ENCODE results near the gene PHF1.
"Not testable (repeated sequence)": the region's sequence is repeated elsewhere in the genome, so short reads cannot be mapped to it uniquely, and the experiment has no call there.

PHF1 gene

DNA sequence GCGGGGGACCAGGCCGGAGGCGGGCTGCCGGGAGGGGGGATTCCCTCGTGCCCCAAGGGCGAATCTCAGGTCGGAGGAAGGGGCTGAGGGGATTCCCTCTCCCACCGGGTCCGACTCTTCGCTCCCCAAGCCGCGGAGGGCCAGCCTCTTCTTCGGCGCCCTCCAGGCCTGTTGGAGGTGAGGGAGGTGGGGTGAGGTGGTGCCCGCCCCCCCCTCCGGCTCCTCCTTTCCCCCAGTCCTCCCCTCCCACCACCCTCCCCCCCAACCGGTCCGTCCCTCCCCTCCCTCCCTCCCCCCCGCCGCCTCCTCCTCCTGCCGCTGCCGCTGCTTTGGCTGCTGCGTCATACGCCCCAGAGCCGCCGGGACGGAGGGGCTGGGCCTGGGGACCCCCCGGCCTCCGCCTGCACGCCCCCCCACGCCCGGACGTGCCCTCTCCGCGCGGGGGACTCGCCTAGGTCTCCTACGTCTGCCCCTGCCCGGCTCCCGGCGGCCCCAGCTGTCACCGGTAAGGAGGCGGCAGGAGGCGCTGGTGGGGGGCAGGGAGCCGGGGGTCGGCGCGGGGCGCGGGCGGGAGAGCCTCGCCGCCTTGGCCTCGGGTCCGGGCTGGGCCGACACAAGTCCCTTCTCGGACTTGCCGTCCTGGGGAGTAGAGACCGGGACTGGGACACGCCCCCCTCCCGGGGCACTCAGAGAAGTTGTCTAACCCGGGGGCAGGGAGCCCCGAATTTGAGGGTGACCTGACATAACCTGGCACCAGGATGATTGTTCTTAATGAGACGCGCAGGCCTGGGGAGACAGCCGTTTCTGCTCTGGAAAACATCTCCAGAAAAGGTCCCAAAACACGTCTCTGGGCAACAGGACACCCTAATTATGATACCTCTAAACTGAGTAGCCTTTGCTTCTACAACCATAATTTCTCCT is at the start of gene PHF1:
TSS of gene PHF1 (plus strand) at position 304 of the 921 bp plus-strand sequence. CDS start 1,250 bp downstream, outside the sequence.
- peaks cover 14% of the 10 kb centered on the region for H3K4me1 ChIP-seq (ENCODE audit: control insufficient read depth, insufficient read depth, low read length)
- peaks cover 36% of the 10 kb centered on the region for H3K36me3 ChIP-seq (ENCODE audit: control insufficient read depth, insufficient read depth, low read length, severe bottlenecking)
- peak within 1 kb of the TSS; percentile 85 for H3K4me3 ChIP-seq (ENCODE audit: low read length)
- H3K9ac ChIP-seq (ENCODE audit: low read length): peak within 1 kb of the TSS; percentile 89
- peak; percentile 83 for DNase-seq (ENCODE audit: low read depth)
- no peaks in the 10 kb centered on the region for H3K9me3 ChIP-seq (ENCODE audit: control insufficient read depth, low read length)
- H3K27me3 ChIP-seq (replicated peaks; ENCODE audit: control insufficient read depth, insufficient read depth, low read length): no peaks in the 10 kb centered on the region

DNA sequence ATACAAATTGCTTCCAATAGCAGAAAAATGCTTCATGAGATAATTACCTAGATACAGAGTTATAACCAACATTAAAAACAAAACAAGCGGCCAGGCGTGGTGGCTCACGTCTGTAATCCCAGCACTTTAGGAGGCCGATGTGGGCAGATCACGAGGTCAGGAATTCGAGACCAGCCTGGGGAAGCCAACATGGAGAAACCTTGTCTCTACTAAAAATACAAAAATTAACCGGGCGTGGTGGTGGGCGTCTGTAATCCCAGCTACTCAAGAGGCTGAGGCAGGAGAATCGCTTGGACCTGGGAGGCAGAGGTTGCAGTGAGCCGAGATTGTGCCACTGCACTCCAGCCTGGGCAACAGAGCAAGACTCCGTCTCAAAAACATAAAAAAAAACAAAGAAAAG is 47.3 kb upstream of the PHF1 start:
- H3K36me3 ChIP-seq (ENCODE audit: control insufficient read depth, insufficient read depth, low read length, severe bottlenecking); H3K4me1 ChIP-seq (ENCODE audit: control insufficient read depth, insufficient read depth, low read length); DNase-seq (ENCODE audit: low read depth); H3K9me3 ChIP-seq (ENCODE audit: control insufficient read depth, low read length); H3K9ac ChIP-seq (ENCODE audit: low read length); H3K4me3 ChIP-seq (ENCODE audit: low read length); H3K27me3 ChIP-seq (replicated peaks; ENCODE audit: control insufficient read depth, insufficient read depth, low read length): not testable (repeated sequence)

DNA sequence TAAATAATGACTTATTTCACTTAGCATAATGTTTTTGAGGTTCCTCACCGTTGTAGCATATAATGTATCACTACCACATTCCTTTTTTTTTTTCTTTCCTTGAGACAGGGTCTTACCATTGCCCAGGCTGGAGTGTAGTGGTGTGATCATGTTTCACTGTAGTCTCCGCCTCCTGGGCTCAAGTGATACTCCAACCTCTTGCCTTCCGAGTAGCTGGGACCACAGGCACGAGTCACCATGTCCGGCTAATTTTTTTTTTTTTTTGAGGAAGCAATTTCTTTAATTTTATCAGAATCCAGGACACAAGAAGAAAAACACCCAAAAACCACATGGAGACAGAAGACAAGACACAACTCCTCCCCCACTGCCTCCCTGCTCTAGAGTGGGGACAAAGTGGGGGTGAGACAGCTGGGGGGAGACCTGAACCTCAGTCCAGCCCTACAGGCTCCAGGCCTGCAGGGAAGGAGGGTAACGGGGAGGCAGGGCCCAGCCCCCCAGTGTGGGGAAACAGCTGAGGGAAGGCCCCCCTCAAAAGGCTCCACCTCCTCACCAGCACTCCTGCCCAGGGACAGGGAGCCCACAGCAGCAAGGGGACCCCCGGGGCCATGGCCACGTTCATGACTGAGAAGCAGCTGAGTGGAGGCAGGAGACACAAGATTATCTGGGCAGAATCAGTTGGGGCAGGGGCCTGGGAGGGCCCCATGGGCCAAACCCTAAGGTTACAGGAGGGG is 46.2 kb upstream of the PHF1 start:
- peak; percentile 17 for DNase-seq (ENCODE audit: low read depth)
- H3K4me3 ChIP-seq (ENCODE audit: low read length); H3K36me3 ChIP-seq (ENCODE audit: control insufficient read depth, insufficient read depth, low read length, severe bottlenecking); H3K27me3 ChIP-seq (replicated peaks; ENCODE audit: control insufficient read depth, insufficient read depth, low read length); H3K9me3 ChIP-seq (ENCODE audit: control insufficient read depth, low read length); H3K4me1 ChIP-seq (ENCODE audit: control insufficient read depth, insufficient read depth, low read length); H3K9ac ChIP-seq (ENCODE audit: low read length): not testable (repeated sequence)

DNA sequence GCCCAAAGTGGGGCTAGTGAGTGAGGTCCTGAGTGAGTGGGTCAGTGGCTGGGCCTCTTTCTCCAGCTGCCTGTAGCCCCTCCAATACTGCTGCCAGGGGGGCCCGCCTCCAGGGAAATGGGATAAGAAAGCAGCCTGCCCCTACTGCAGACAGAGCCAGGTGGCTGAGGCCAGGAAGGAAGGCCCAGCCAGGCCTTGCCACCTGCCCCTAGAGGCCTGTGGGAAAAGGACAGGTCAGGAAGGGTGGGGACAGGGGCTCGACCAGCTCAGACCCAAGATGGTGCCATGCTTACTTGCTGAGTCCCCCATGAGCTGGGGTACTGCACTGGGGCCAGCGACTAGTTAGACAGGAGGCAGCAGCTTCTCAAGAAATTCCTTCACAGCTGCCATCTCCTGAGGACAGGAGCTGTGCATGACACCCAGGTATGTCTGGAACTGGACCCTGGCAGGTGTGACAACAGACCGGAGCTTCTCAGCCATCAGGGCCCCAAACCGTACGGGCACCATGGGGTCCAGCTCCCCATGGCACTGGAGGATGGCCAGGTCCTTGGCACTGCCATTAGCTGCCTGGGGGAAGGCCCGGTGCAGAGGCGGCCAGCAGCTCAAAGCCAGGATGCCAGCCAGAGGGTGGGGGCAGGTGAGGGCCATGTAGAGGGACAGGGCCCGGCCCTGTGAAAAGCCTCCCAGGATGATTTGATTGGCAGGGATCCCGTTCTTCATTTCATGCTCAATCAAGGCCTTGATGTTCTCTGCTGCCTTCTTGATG is 45.4 kb upstream of the PHF1 start:
- not testable (repeated sequence) for DNase-seq (ENCODE audit: low read depth); H3K36me3 ChIP-seq (ENCODE audit: control insufficient read depth, insufficient read depth, low read length, severe bottlenecking); H3K4me1 ChIP-seq (ENCODE audit: control insufficient read depth, insufficient read depth, low read length); H3K9ac ChIP-seq (ENCODE audit: low read length); H3K4me3 ChIP-seq (ENCODE audit: low read length); H3K27me3 ChIP-seq (replicated peaks; ENCODE audit: control insufficient read depth, insufficient read depth, low read length); H3K9me3 ChIP-seq (ENCODE audit: control insufficient read depth, low read length)

DNA sequence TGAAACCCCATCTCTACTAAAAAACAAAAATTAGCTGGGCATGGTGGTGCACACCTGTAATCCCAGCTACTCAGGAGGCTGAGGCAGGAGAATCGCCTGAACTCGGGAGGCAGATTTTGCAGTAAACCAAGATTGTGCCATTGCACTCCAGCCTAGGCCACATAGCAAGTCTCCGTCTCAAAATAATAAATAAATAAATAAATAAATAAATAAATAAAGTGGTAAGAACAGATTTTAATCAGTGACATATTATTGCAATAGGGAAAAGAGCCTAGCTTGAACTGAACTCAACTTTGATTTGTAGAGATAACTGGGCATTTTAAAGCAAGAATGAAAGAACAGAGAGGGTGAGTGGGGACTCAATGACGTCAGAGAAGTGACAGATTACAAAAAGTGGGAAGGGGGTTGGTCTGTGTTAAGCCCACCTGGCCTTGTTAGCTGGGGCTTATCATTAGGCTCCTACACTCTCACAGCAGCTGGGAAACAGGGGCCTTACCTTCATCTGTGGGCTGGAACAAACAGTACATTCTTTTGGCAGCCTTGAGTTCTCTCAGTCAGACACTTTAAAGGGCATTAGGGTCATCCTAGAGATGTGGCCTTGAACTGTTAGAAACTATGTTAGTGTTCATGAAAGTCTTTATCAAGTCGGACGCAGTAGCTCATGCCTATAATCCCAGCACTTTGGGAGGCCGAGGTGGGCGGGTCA is 43.7 kb upstream of the PHF1 start:
- H3K4me3 ChIP-seq (ENCODE audit: low read length): no peak overlapping the region
- no peaks in the 10 kb centered on the region for H3K4me1 ChIP-seq (ENCODE audit: control insufficient read depth, insufficient read depth, low read length)
- H3K27me3 ChIP-seq (replicated peaks; ENCODE audit: control insufficient read depth, insufficient read depth, low read length): no peaks in the 10 kb centered on the region
- H3K9ac ChIP-seq (ENCODE audit: low read length): no peak overlapping the region
- no peaks in the 10 kb centered on the region for H3K9me3 ChIP-seq (ENCODE audit: control insufficient read depth, low read length)
- H3K36me3 ChIP-seq (ENCODE audit: control insufficient read depth, insufficient read depth, low read length, severe bottlenecking): no peaks in the 10 kb centered on the region
- no peak for DNase-seq (ENCODE audit: low read depth)

DNA sequence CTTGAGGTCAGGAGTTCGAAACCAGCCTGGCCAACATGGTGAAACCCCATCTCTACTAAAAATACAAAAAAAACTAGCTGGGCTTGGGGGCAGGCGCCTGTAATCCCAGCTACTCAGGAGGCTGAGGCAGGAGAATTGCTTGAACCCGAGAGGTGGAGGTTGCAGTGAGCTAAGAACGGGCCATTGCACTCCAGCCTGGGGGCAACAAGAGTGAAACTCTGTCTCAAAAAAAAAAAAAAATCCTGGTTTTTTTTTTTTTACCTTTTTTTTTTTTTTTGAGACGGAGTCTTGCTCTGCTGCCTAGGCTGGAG is 43.1 kb upstream of the PHF1 start:
- H3K27me3 ChIP-seq (replicated peaks; ENCODE audit: control insufficient read depth, insufficient read depth, low read length); DNase-seq (ENCODE audit: low read depth); H3K9ac ChIP-seq (ENCODE audit: low read length); H3K4me3 ChIP-seq (ENCODE audit: low read length); H3K36me3 ChIP-seq (ENCODE audit: control insufficient read depth, insufficient read depth, low read length, severe bottlenecking); H3K9me3 ChIP-seq (ENCODE audit: control insufficient read depth, low read length); H3K4me1 ChIP-seq (ENCODE audit: control insufficient read depth, insufficient read depth, low read length): not testable (repeated sequence)

DNA sequence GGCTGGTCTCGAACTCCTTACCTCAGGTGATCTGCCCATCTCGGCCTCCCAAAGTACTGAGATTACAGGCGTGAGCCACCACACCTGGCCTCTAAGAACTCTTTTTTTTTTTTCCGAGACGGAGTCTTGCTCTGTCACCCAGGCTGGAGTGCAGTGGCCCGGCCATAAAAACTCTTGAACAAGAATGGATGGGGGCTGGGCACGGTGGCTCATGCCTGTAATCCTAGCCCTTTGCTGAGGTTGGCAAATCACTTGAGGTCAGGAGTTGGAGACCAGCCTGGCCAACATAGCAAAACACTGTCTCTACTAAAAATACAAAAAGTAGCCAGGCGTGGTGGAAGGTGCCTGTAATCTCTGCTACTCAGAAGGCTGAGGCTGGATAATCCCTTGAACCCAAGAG is 38.9 kb upstream of the PHF1 start:
- DNase-seq (ENCODE audit: low read depth); H3K4me3 ChIP-seq (ENCODE audit: low read length); H3K9ac ChIP-seq (ENCODE audit: low read length); H3K27me3 ChIP-seq (replicated peaks; ENCODE audit: control insufficient read depth, insufficient read depth, low read length); H3K9me3 ChIP-seq (ENCODE audit: control insufficient read depth, low read length); H3K36me3 ChIP-seq (ENCODE audit: control insufficient read depth, insufficient read depth, low read length, severe bottlenecking): not testable (repeated sequence)
- peaks cover 29% of the 10 kb centered on the region for H3K4me1 ChIP-seq (ENCODE audit: control insufficient read depth, insufficient read depth, low read length)

DNA sequence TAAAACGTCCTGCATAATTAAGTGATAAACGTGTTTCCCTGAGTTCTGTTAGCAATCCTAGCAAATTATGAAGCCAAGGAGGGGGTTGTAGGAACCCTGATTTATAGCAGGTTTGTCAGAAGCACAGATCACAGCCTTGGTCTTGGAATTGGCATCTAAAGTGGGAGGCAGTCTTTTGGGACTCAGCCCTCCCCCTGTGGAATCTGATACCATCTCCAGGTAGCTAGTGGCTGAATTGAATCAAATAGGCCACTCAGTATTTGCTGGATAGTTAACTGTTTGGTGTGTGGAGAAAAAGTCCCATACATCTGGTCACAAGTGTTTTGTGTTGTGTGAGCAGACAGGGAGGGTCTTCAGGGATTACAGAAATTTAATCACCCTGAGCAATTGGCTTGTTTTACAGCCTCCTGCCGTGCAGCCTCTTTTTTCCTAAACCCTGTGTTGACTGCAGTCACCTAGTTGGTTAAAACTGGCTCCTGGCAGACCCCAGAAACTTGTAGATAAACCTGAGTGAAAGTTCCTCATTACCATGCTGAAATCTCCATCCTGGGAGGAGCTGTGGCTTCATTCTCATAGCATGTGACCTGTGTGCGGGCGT is 38.2 kb upstream of the PHF1 start:
- Histone ChIP-seq H3K4me3 (ENCODE audit: low read length) (no peak overlapping the region), H3K9me3 (ENCODE audit: control insufficient read depth, low read length) (no peaks in the 10 kb centered on the region), H3K4me1 (ENCODE audit: control insufficient read depth, insufficient read depth, low read length) (peaks cover 36% of the 10 kb centered on the region), H3K36me3 (ENCODE audit: control insufficient read depth, insufficient read depth, low read length, severe bottlenecking) (no peaks in the 10 kb centered on the region), H3K9ac (ENCODE audit: low read length) (no peak overlapping the region), H3K27me3 (replicated peaks; ENCODE audit: control insufficient read depth, insufficient read depth, low read length) (no peaks in the 10 kb centered on the region)
- DNase-seq (ENCODE audit: low read depth): no peak

DNA sequence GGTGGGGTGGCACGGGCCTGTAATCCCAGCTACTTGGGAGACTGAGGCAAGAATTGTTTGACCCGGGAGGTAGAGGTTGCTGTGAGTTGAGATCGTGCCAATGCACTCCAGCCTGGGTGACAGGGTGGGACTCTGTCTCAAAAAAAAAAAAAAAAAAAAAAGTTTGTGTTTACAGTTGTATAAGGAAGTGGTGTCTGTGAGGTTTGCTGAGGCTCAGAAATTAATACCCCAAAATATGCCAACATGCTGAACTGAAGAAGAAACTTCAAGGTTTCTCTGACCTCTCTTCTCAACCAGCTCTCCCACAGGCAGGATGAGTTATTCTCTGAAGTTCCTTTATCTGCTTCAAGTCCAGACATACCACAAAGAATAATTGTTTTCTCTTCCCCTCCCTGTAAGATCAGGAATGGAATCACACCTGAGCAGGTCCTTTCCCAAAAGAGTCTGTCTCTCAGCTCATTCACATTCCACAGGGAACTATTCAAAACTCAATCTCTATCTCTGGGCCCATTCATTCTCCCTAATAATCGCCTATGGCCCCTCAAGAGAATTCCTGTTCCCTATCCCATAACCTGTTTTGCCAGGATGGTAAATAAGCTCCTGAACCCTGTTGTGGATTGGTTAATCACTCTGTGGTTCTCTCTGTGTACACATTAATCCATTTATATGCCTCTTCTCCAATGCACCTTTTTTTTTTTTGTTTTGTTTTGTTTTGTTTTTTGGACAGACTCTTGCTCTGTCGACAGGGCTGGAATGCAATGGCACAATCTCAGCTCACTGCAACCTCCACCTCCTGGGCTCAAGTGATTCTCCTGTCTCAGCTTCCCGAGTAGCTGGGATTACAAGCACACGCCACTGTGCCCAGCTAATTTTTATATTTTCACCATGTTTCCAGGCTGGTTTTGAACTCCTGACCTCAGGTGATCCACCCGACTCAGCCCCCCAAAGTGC is 36.6 kb upstream of the PHF1 start:
- Histone ChIP-seq H3K4me3 (ENCODE audit: low read length) (peak overlapping the region; percentile 64), H3K36me3 (ENCODE audit: control insufficient read depth, insufficient read depth, low read length, severe bottlenecking) (no peaks in the 10 kb centered on the region), H3K27me3 (replicated peaks; ENCODE audit: control insufficient read depth, insufficient read depth, low read length) (no peaks in the 10 kb centered on the region), H3K9me3 (ENCODE audit: control insufficient read depth, low read length) (no peaks in the 10 kb centered on the region), H3K9ac (ENCODE audit: low read length) (peak overlapping the region; percentile 53), H3K4me1 (ENCODE audit: control insufficient read depth, insufficient read depth, low read length) (peaks cover 38% of the 10 kb centered on the region)
- peak; percentile 3 for DNase-seq (ENCODE audit: low read depth)

DNA sequence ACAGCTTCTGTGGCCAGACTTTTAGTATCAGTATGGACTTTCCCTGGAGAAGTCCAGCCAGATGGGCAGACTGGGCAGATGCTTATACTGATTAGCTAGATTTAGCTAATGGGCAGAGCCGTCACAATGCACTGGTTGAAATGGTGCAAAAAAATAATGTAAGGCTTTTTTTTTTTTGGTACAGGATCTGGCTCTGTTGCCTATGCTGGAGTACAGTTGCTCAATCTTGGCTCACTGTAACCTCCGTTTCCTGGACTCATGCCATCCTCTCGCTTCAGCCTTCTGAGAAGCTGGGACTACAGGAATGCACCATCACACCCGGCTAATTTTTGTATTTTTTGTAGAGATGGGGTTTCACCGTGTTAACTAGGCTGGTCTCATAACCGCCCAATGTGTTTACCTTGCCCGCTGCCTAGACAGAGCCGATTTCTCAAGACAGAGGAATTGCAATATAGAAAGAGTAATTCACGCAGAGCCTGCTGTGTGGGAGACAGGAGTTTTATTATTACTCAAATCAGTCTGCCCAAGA is 35.6 kb upstream of the PHF1 start:
- Histone ChIP-seq H3K4me3 (ENCODE audit: low read length) (peak overlapping the region; percentile 64), H3K9me3 (ENCODE audit: control insufficient read depth, low read length) (no peaks in the 10 kb centered on the region), H3K36me3 (ENCODE audit: control insufficient read depth, insufficient read depth, low read length, severe bottlenecking) (no peaks in the 10 kb centered on the region), H3K4me1 (ENCODE audit: control insufficient read depth, insufficient read depth, low read length) (peaks cover 38% of the 10 kb centered on the region), H3K9ac (ENCODE audit: low read length) (peak overlapping the region; percentile 81), H3K27me3 (replicated peaks; ENCODE audit: control insufficient read depth, insufficient read depth, low read length) (no peaks in the 10 kb centered on the region)
- peak; percentile 94 for DNase-seq (ENCODE audit: low read depth)
